Caco-2 (cell line): ENCODE data around the gene VPREB1. TPM values are rescaled to one million over a fixed set of nuclear protein-coding genes. Genes with fewer than 3 reads are reported as not detected.

Experiments used
- BruUV-seq: library from RNA; stranded (reverse); fragments of 400-500 nt; replicated peaks from 2 replicates; lab custom pipeline; 2021; lab: Mats Ljungman, UMichigan
- CTCF ChIA-PET: fragments of 300-600 bp; sonication (Branson Sonifier 250); formaldehyde crosslinking; loops from one replicate; lab custom pipeline; 2022; ENCODE audit warnings: antibody characterized with exemption; lab: Charles Lee
- POLR2A ChIA-PET: fragments of 300-600 bp; sonication (Branson Sonifier 250); formaldehyde crosslinking; loops from one replicate; lab custom pipeline; 2022; ENCODE audit warnings: antibody characterized with exemption; lab: Charles Lee
- DNase-seq, 2 experiments: peaks; one replicate each; pipeline versions ENCODE4 v3.0.0 to v3.0.0-alpha.2; 2020 to 2022
- H3K27me3 ChIP-seq: replicated peaks from 2 replicates; pipeline ENCODE4 v1.6.0; 2011; ENCODE audit warnings: low read length; ENCODE audit not compliant: control insufficient read depth, insufficient read depth
- H3K36me3 ChIP-seq: 2 replicates; pipeline ENCODE4 v1.5.1; 2011; ENCODE audit warnings: low read length; ENCODE audit not compliant: control insufficient read depth, insufficient read depth
- H3K4me1 ChIP-seq: fragments of 250-450 bp; sonication (Bioruptor Pico); 2 replicates; pipeline ENCODE4 v1.5.1; 2020; ENCODE audit warnings: mild to moderate bottlenecking
- H3K4me3 ChIP-seq: 2 replicates; pipeline ENCODE4 v1.5.1; 2011; ENCODE audit warnings: low read depth, mild to moderate bottlenecking, control low read depth, low read length
- H3K9me3 ChIP-seq: fragments of 250-450 bp; sonication (Bioruptor Pico); 2 replicates; pipeline ENCODE4 v1.5.1; 2020; ENCODE audit warnings: mild to moderate bottlenecking, moderate library complexity
- H3K27ac Mint-ChIP-seq: one replicate; pipeline ENCODE4 v1.8.0; 2022; ENCODE audit warnings: mixed read lengths; ENCODE audit not compliant: unreplicated experiment
- H3K27me3 Mint-ChIP-seq: one replicate; pipeline ENCODE4 v1.8.0; 2022; ENCODE audit warnings: mixed read lengths; ENCODE audit not compliant: insufficient read depth, unreplicated experiment
- H3K36me3 Mint-ChIP-seq: one replicate; pipeline ENCODE4 v1.8.0; 2022; ENCODE audit warnings: mild to moderate bottlenecking, mixed read lengths; ENCODE audit not compliant: insufficient read depth, unreplicated experiment
- H3K4me1 Mint-ChIP-seq: one replicate; pipeline ENCODE4 v1.8.0; 2022; ENCODE audit warnings: low read depth, mixed read lengths; ENCODE audit not compliant: unreplicated experiment
- H3K4me3 Mint-ChIP-seq: one replicate; pipeline ENCODE4 v1.8.0; 2022; ENCODE audit warnings: mild to moderate bottlenecking, moderate library complexity, mixed read lengths; ENCODE audit not compliant: unreplicated experiment
- H3K9me3 Mint-ChIP-seq: one replicate; pipeline ENCODE4 v1.8.0; 2022; ENCODE audit warnings: mixed read lengths; ENCODE audit not compliant: unreplicated experiment
- intact Hi-C: fragments of 100-400 bp; cut with micrococcal nuclease; formaldehyde crosslinking; loops from one replicate; pipeline ENCODE4 v1.10.0; 2022; ENCODE audit not compliant: unreplicated experiment
- total RNA-seq: library from RNA; stranded (reverse); gene quantifications from 2 replicates; pipeline ENCODE4 v1.2.3, GENCODE V29; 2022
- TF ChIP-seq, protein P1 (sequence below), 2 experiments: fragments of 200-600 bp in 1 of 2; IDR thresholded peaks; 1 replicate in 1 of 2; 2 replicates in 1 of 2; pipeline versions ENCODE4 v1.5.1 to v1.8.0; 2011 to 2022; ENCODE audit warnings: antibody characterized with exemption in 1 of 2, control low read depth in 1 of 2, inconsistent platforms in 1 of 2, low read depth in 1 of 2, low read length in 1 of 2, mild to moderate bottlenecking in 1 of 2, moderate library complexity in 1 of 2; ENCODE audit not compliant: insufficient read depth in 1 of 2, severe bottlenecking in 1 of 2, unreplicated experiment in 1 of 2

Gene VPREB1
- total RNA-seq, 1 experiment from 2014 or later: not detected

DNA sequence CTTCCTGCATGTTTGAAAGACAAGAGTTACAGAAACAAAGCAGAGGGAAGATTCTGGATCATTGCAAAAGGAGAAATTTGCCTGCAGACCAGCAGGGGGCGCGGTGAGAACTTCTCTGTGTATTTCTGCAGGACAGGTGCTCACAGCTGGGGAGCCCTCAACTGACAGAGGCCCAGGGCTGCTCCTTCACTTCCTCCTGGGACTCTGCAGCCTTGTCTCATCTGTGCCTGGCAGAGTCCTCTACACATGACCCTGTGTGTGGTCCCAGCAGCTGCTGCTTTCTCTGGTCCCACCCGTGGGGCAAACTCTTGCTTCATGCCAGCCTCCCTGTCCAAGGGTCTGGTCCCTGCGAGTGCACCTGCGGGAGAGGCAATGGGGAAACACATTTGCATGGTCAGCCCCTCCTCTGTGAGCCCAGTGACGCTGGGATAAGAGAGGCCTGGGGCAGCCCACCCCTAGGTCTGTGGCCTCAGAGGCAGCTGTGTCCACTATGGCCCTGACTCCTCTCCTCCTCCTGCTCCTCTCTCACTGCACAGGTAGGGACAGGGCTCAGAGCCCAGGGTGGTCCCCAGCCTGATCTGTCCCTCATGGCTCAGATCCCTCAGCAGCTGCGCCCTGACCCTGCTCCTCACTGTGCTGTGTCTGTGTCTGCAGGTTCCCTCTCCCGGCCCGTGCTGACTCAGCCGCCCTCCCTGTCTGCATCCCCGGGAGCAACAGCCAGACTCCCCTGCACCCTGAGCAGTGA, 43.2 kb upstream of the VPREB1 start:
- ChIA-PET POLR2A (no interaction called here), CTCF (no interaction called here)
- intact Hi-C loops: no loop called here
- no peak overlapping the region for H3K27ac Mint-ChIP-seq
- peaks cover 22% of the 10 kb centered on the region for H3K27me3 Mint-ChIP-seq
- Histone ChIP-seq H3K4me1 (no peaks in the 10 kb centered on the region), H3K27me3 (no peaks in the 10 kb centered on the region; the same call in 1 of the 2 replicates), H3K9me3 (no peaks in the 10 kb centered on the region), H3K36me3 (no peaks in the 10 kb centered on the region), H3K4me3 (no peak overlapping the region)
- no peaks in the 10 kb centered on the region for H3K9me3 Mint-ChIP-seq
- no peaks in the 10 kb centered on the region for H3K36me3 Mint-ChIP-seq
- DNase-seq: peak in 1 of 2 experiments; percentile 58
- BruUV-seq: no TSS peak
- peaks cover under 1% of the 10 kb centered on the region for H3K4me1 Mint-ChIP-seq
- TF ChIP-seq, protein P1, sequence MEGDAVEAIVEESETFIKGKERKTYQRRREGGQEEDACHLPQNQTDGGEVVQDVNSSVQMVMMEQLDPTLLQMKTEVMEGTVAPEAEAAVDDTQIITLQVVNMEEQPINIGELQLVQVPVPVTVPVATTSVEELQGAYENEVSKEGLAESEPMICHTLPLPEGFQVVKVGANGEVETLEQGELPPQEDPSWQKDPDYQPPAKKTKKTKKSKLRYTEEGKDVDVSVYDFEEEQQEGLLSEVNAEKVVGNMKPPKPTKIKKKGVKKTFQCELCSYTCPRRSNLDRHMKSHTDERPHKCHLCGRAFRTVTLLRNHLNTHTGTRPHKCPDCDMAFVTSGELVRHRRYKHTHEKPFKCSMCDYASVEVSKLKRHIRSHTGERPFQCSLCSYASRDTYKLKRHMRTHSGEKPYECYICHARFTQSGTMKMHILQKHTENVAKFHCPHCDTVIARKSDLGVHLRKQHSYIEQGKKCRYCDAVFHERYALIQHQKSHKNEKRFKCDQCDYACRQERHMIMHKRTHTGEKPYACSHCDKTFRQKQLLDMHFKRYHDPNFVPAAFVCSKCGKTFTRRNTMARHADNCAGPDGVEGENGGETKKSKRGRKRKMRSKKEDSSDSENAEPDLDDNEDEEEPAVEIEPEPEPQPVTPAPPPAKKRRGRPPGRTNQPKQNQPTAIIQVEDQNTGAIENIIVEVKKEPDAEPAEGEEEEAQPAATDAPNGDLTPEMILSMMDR (IDR thresholded peaks at IDR 0.05; ENCODE audit: insufficient read depth in 1 of 2, low read depth in 1 of 2, low read length in 1 of 2, severe bottlenecking in 1 of 2, unreplicated experiment in 1 of 2): peak; percentile 68 to 78
- H3K4me3 Mint-ChIP-seq: no peak overlapping the region

DNA sequence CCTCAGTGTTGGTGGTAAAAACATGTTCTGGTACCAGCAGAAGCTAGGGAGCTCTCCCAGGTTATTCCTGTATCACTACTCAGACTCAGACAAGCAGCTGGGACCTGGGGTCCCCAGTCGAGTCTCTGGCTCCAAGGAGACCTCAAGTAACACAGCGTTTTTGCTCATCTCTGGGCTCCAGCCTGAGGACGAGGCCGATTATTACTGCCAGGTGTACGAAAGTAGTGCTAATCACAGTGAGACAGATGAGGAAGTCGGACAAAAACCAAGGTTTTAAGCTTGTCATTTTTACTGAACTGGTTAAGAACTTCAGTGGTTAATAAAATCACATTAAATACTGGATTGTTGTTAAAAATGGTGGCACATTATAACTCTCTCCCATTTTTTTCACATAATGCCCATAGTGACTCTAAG, 42.6 kb upstream of the VPREB1 start:
- DNase-seq: no peak
- CTCF ChIA-PET: no interaction called here
- no peak overlapping the region for H3K27ac Mint-ChIP-seq
- Histone ChIP-seq H3K4me3 (no peak overlapping the region), H3K36me3 (no peaks in the 10 kb centered on the region), H3K4me1 (no peaks in the 10 kb centered on the region), H3K27me3 (no peaks in the 10 kb centered on the region; the same call in 1 of the 2 replicates), H3K9me3 (no peaks in the 10 kb centered on the region)
- intact Hi-C loops: no loop called here
- POLR2A ChIA-PET: no interaction called here
- H3K9me3 Mint-ChIP-seq: no peaks in the 10 kb centered on the region
- TF ChIP-seq, protein P1 (IDR thresholded peaks at IDR 0.05; ENCODE audit: insufficient read depth in 1 of 2, low read depth in 1 of 2, low read length in 1 of 2, severe bottlenecking in 1 of 2, unreplicated experiment in 1 of 2): no peak
- H3K27me3 Mint-ChIP-seq: peaks cover 21% of the 10 kb centered on the region
- no peak overlapping the region for H3K4me3 Mint-ChIP-seq
- no TSS peak for BruUV-seq
- no peaks in the 10 kb centered on the region for H3K36me3 Mint-ChIP-seq
- H3K4me1 Mint-ChIP-seq: no peaks in the 10 kb centered on the region

DNA sequence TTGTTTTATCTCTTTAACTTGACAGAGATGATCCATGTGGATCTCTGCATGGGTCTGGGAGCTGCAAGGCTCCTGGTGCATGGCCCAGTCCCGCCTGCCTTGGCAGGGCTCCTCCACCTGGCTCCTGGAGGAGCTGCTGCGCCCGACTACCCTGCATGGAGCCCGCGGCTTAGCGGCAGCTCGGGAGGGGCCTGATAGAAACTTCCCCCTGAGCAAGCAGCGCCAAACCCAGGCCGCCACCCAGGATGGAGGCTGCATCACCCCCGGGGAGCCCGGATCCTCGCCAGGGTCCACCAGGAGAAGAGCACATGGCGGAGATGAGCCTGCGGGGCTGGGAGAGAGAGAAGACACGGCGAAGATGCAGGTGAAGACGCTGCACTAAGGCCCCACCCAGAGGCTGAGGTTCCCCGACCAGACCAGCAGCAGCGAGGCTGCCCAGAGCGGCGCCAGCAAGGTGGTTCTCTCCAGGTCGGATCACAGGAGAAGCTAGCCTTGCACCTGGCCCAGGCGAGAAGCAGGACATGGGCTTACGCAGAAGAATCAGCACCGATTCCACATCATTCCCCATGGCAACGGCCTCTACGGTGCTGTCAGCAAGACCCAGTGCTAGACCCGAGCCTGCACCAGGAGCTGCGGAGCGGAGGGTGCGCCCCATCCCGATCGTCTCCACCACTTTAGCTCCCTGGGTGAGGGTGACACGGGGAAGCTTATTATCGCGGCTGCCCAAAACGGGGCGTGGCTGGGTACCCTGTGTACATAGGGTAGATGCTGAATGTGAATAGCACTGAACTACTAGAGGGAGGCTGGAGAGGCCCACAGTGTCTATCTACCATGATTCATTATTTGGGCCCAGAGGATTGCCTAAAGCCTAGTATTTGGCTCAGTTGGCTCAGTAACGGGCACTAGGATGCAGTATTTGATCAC, 41.3 kb upstream of the VPREB1 start:
- no peaks in the 10 kb centered on the region for H3K9me3 ChIP-seq
- POLR2A ChIA-PET: no interaction called here
- H3K4me3 Mint-ChIP-seq: no peak overlapping the region
- H3K27ac Mint-ChIP-seq: no peak overlapping the region
- TF ChIP-seq, protein P1 (IDR thresholded peaks at IDR 0.05; ENCODE audit: insufficient read depth in 1 of 2, low read depth in 1 of 2, low read length in 1 of 2, severe bottlenecking in 1 of 2, unreplicated experiment in 1 of 2): no peak
- H3K4me1 ChIP-seq: no peaks in the 10 kb centered on the region
- no TSS peak for BruUV-seq
- H3K27me3 ChIP-seq: no peaks in the 10 kb centered on the region; the same call in 1 of the 2 replicates
- H3K36me3 ChIP-seq: no peaks in the 10 kb centered on the region
- no peaks in the 10 kb centered on the region for H3K36me3 Mint-ChIP-seq
- no peaks in the 10 kb centered on the region for H3K4me1 Mint-ChIP-seq
- intact Hi-C loops: no loop called here
- peaks cover 18% of the 10 kb centered on the region for H3K27me3 Mint-ChIP-seq
- no peaks in the 10 kb centered on the region for H3K9me3 Mint-ChIP-seq
- H3K4me3 ChIP-seq: no peak overlapping the region
- CTCF ChIA-PET: interaction anchor here (1.4 kb wide), 1 partner anchor 8 kb away, joined by 4 read pairs; no protein-coding TSS in a partner anchor
- DNase-seq: no peak
